ENCODE measurements around the gene DTX1. TPM values are rescaled to one million over a fixed set of nuclear protein-coding genes. Genes with fewer than 3 reads are reported as not detected.
"Not testable (repeated sequence)": the region's sequence is repeated elsewhere in the genome, so short reads cannot be mapped to it uniquely, and the experiment has no call there.

Gene DTX1
- total RNA-seq, 2 experiments from 2014 or later, result 3.1 to 3.3 TPM

DNA sequence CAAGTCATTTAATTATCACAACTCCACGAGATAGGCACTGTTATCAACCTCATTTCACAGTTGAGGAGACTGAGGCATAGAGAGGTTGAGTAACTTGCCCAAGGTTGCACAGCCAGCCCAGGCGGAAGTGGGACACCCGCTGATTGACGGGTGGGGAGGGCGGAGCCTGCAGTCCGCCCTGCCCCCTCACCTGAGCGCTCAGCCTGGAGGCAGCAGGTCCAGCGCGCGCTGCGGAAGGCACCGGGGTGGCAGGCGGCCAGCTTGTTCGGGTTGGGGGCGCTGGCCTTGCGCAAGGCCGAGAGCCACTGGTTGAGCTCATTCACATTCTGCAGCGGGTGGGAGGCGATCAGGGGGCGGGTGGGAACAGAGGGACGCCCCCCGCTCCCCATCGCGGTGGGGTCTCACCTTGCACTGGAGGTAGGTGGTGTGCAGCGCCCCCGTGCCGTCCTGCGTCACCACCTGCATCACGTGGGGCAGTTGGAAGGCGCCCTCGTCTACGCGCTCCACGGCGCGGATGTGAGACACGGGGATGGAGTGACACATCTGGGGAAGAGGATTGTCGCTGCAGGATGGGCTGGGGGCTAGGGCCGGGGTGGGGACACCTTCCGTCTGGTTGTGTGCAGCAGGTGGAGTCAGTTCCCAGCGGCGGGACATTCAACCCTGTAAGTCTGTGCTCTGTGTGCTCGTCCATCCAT lies 47.4 kb downstream of the DTX1 start:
- ChIA-PET CTCF (interaction anchor here (0.8 to 1.4 kb wide), 3 partner anchors 12 to 111 kb away, joined by 3 read pairs; no protein-coding TSS in a partner anchor), POLR2A (interaction anchor here (0.8 kb wide), 1 partner anchor 81 kb away, joined by 3 read pairs; the partner anchor contains the start of genes DDX54 and RITA1)

GRCh38 chr12:113104953-113105510 lies 48.5 kb downstream of the DTX1 start:
- ChIA-PET CTCF (interaction anchor here (0.7 to 0.8 kb wide), 2 partner anchors 13 to 123 kb away, joined by 3 read pairs; no protein-coding TSS in a partner anchor), POLR2A (no interaction called here)

GRCh38 chr12:113105606-113106271 lies 49.2 kb downstream of the DTX1 start:
- ChIA-PET POLR2A (no interaction called here), CTCF (no interaction called here)

- POLR2A ChIA-PET, result no interaction called here
- CTCF ChIA-PET, result interaction anchor here (1.1 kb wide), 1 partner anchor 68 kb away, joined by 3 read pairs; no protein-coding TSS in a partner anchor
Observed at GRCh38 chr12:113106361-113106760, 49.8 kb downstream of the DTX1 start.

DNA sequence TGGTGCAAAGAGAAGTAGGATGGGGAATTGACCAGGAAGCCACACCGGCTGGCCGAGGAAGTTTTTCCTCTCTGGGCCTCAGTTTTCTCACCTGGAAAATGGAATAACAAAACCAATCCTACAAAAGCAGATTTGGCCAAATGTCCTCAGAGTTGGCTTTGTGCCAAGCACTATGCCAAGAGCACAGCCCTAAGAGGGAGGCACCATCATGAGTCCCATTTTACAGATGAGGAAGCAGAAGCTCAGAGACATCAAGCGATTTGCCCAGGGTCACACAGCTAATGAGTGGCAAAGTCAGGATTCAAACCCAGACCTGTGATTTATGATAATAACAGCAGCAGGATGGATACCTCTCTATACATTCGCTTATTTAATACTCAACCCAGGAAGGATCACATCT lies 51.8 kb downstream of the DTX1 start:
- ChIA-PET POLR2A (interaction anchor here (0.7 kb wide), 1 partner anchor 47 kb away, joined by 4 read pairs; no protein-coding TSS in a partner anchor), CTCF (no interaction called here)

DNA sequence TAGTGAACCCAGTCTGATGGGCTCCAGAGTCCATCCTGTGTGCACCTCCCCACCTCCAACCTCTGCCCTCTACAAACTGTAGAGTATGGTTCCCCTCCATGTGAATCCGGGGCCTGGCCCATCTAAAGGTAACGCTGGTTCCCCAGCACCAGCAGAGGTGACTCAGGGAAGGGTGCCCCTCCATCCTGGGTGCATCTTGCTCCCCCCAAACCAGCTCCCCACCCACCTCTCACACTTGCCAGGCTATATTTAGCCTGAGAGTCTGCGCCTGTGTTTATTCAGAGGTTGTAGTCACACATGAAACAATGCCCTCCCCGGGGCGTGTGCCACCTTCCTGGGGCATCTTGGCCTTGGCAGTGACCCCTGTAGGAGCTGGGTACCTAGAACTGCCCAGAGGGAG lies 52.8 kb downstream of the DTX1 start:
- CTCF ChIA-PET, result no interaction called here
- POLR2A ChIA-PET, result interaction anchor here (0.6 kb wide), 1 partner anchor 64 kb away, joined by 4 read pairs; no protein-coding TSS in a partner anchor

DNA sequence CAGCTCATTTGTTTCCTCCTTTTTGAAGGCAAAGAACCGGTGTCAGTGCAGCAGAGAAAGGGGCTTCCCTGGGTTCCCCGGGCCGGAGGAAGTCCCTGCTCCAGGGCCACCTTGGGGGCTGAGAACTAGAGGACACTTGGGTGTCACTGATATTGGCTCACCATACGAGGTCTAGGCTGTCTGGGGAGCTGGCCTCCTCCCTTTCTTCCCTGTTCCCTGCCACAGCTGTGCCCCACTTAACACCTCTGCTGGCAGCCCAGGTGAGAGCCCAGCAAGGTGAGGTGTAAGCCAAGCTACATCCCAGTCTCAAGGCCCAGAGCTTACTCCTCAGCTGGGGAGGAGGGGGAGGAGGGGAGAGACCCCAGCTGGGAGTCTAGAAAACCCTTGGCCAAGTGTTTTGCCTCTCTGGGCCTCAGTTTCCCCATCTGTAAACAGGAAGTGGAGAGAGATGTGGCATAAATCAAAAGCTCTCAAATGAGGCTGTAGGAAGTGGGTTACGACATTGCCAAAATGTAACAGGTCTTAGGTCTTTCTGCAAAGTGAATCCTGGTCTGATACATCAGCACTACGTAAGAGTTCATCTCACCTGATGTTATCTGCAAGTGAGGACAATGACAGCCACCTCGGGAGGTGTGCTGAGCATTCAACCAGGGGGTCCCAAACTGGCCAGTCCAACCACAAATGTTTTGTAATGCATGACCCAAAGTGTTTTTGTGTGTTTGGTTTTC lies 53.5 kb downstream of the DTX1 start:
- POLR2A ChIA-PET, result interaction anchor here (0.6 kb wide), 1 partner anchor 64 kb away, joined by 4 read pairs; no protein-coding TSS in a partner anchor
- CTCF ChIA-PET, result no interaction called here

GRCh38 chr12:113111247-113111646 lies 54.7 kb downstream of the DTX1 start:
- CTCF ChIA-PET, result no interaction called here
- POLR2A ChIA-PET, result no interaction called here

DNA sequence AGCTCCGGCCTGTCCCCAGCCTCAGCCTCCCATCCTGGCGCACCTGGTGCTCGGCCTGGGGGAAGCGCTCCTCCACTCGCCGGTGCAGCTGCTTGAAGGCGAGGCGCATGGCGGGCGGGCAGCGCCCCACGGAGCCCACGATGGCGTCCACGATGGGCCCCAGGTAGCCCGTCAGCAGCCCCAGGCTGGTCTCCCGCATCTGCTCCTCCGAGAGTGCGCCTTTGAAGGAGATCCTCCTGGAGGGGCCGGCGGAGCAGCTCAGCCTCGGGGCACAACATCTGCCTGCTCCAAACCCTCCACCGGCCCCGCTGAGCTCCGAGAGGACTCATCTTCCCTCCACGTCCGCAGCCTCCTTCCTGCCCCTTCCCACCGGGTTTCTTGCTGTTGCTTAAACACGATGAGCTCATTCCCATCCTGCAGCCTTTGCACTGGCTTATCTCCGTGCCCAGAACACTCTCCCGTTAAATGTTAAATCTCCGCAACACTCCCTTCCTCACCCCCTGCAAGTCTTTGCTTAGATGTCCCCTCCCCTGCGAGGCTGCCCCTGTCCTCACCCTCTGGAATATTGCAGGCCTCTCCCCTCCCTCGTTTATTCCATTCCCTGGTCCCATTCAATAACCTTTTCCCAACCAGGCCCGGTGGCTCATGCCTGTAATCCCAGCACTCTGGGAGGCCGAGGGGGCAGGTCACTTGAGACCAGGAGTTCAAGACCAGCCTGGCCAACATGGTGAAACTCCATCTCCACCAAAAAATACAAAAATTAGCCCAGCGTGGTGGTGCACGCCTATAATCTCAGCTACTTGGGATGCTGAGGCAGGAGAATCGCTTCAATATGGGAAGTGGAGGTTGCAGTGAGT lies 55.7 kb downstream of the DTX1 start:
- ChIA-PET CTCF (interaction anchor here (1.0 kb wide), 1 partner anchor 10 kb away, joined by 3 read pairs; no protein-coding TSS in a partner anchor), POLR2A (no interaction called here)

DNA sequence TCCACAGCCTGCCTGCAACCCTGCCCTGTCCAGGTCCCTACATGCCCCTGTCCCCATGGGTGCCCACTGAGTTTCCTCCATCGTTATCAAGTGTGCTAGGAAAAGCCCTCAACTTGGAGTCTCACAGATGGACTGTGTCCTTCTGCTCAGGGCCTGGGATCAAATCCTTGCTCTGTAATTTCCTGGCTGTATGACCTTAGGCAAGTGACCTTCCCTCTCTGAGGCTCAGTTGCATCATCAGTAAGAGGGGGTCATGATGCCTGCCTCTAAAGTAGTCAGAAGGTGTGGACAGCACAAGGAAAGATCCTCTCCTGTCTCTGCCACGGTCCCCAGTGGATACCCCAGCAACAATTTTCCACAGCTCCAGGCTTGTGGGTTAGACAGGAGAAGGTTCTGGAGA lies 56.9 kb downstream of the DTX1 start:
- POLR2A ChIA-PET, result no interaction called here

DNA sequence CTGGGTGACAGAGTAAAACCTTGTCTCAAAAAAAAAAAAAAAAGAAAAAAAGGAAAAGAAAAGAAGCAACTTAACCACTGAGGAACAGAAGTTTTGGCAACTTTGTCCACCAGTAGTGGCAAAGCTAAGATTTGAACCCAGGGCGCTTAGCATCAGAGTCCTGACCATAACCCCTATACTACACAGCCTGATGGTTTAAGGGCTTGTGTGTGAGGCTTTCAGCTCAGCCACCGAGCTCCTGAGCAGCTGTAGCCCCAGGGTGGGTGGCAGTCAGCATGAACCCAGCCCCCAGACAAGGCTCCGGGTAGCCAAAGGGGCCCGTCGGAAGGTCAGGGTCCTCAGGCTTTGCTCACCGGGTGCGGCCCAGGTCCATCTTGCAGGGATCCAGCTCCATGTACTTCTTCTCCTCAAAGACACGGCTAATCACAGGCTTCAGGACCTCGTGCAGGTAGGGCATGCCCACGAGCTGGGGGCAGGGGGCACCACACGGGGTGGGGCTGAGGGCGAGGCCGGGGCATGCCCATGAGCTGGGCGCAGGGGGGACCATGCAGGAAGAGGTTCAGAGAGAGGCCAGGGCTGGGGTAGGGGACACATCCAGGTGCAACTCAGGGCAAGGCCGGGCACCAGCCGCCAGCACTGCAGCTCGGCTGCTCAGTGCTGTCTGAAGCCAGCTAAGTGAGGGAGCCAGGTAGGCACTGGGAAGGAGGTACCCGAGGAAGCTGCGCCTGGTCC lies 58.1 kb downstream of the DTX1 start:
- ChIA-PET CTCF (no interaction called here), POLR2A (no interaction called here)

More for the DNA sequence above, 56.9 kb downstream of the DTX1 start:
- CTCF ChIA-PET, result interaction anchor here (0.9 kb wide), 1 partner anchor 15 kb away, joined by 3 read pairs; no protein-coding TSS in a partner anchor

DNA sequence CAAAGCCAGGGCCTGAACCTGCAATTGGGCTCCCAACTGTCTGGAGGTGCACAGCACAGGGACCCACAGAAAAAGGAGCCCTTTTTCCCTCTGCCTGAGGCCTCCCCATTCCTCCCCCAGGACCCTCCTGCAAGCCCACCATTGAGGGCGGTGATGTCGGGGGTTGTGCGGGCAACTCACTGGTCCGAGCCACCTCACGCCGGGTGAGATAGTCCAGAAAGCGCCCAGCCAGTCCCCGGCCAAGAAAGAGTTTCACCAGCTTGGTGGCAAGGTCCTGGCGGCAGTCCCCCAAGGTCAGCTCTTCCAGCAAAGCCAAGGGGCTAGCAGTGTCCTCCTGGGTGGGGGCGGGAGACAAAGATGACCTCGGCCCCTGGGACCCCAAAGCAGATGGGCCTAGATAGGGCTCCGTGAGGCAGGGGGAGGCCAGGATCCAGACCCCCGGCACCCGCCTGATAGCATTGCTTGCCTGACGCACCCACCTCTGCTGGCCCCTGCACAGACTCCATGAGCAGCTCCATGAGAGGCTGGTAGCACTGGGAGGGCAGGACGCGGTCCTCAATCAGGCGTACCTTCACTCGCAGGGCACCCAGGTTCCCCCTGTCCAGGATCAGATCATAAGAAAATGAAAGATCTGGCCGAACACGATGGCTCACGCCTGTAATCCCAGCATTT lies 59.1 kb downstream of the DTX1 start:
- CTCF ChIA-PET, result interaction anchor here (0.7 kb wide), 1 partner anchor 125 kb away, joined by 3 read pairs; no protein-coding TSS in a partner anchor

GRCh38 chr12:113116875-113117274 lies 60.3 kb downstream of the DTX1 start:
- ChIA-PET CTCF (no interaction called here), POLR2A (no interaction called here)

More for the DNA sequence above, 59.1 kb downstream of the DTX1 start:
- POLR2A ChIA-PET, result interaction anchor here (0.6 kb wide), 1 partner anchor 243 kb away, joined by 3 read pairs; no protein-coding TSS in a partner anchor

DNA sequence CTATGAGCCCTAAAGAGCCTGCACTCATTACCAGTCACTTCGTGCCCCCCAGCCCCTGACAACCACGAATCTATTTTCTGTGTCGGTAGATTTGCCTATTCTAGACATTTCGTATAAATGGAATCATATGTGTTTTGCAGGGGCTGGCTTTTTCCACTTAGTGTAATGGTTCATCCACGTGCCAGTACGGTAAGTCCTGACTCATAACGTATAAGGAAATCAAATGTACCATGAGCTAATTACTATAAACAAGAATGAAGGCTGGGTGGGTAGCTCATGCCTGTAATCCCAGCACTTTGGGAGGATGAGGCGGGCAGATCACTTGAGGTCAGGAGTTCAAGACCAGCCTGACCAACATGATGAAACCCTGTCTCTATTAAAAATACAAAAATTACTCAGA lies 61.2 kb downstream of the DTX1 start:
- POLR2A ChIA-PET, result not testable (repeated sequence)

GRCh38 chr12:113118142-113118541 lies 61.6 kb downstream of the DTX1 start:
- CTCF ChIA-PET, result no interaction called here

More for the DNA sequence above, 61.2 kb downstream of the DTX1 start:
- CTCF ChIA-PET, result not testable (repeated sequence)

GRCh38 chr12:113119980-113120669 lies 63.6 kb downstream of the DTX1 start:
- POLR2A ChIA-PET, result no interaction called here
- CTCF ChIA-PET, result interaction anchor here (1.0 kb wide), 1 partner anchor 54 kb away, joined by 3 read pairs; no protein-coding TSS in a partner anchor

More at GRCh38 chr12:113118142-113118541, 61.6 kb downstream of the DTX1 start:
- POLR2A ChIA-PET, result no interaction called here
